Neural progenitor cell (in vitro differentiated cells): ENCODE results near the gene SWI5. TPM values are rescaled to one million over a fixed set of nuclear protein-coding genes. Genes with fewer than 3 reads are reported as not detected.

Experiments used
- DNase-seq: peaks from one replicate; pipeline ENCODE4 v3.0.0-alpha.2; 2016; ENCODE audit warnings: low spot score
- H2AFZ ChIP-seq: fragments of 200-600 bp; sonication (generic); replicated peaks from 2 replicates; pipeline ENCODE4 v1.6.1; 2016; ENCODE audit warnings: antibody characterized with exemption
- H3F3A ChIP-seq: fragments of 200-600 bp; sonication (generic); 2 replicates; pipeline ENCODE4 v1.6.1; 2016; ENCODE audit warnings: antibody characterized with exemption, low read depth
- H3K27ac ChIP-seq: fragments of 200-600 bp; sonication (generic); 2 replicates; pipeline ENCODE4 v1.5.1; 2016; ENCODE audit warnings: mild to moderate bottlenecking
- H3K27me3 ChIP-seq: fragments of 200-600 bp; sonication (generic); 2 replicates; pipeline ENCODE4 v1.6.1; 2016; ENCODE audit warnings: mild to moderate bottlenecking, moderate library complexity
- H3K36me3 ChIP-seq: fragments of 200-600 bp; sonication (generic); 2 replicates; pipeline ENCODE4 v1.5.1; 2016
- H3K4me1 ChIP-seq: fragments of 200-600 bp; sonication (generic); 2 replicates; pipeline ENCODE4 v1.6.1; 2016; ENCODE audit warnings: mixed run types
- H3K4me2 ChIP-seq: fragments of 200-600 bp; sonication (generic); 2 replicates; pipeline ENCODE4 v1.6.1; 2016
- H3K4me3 ChIP-seq: fragments of 200-600 bp; sonication (generic); 2 replicates; pipeline ENCODE4 v1.5.1; 2016
- H3K79me2 ChIP-seq: fragments of 200-600 bp; sonication (generic); 2 replicates; pipeline ENCODE4 v1.6.1; 2016; ENCODE audit warnings: low read depth
- H3K9ac ChIP-seq: fragments of 200-600 bp; sonication (generic); 2 replicates; pipeline ENCODE4 v1.6.1; 2016
- H3K9me3 ChIP-seq: fragments of 200-600 bp; sonication (generic); 2 replicates; pipeline ENCODE4 v1.5.1; 2016; ENCODE audit warnings: low read depth
- H4K20me1 ChIP-seq: fragments of 200-600 bp; sonication (generic); 2 replicates; pipeline ENCODE4 v1.6.1; 2016; ENCODE audit warnings: low read depth
- H3K27ac Mint-ChIP-seq: 3 replicates; pipeline ENCODE4 v1.8.0; 2021; ENCODE audit warnings: mixed read lengths
- H3K27me3 Mint-ChIP-seq: 2 replicates; pipeline ENCODE4 v1.8.0; 2022; ENCODE audit warnings: low read depth, mild to moderate bottlenecking, inconsistent platforms, moderate library complexity, mixed read lengths; ENCODE audit not compliant: insufficient read depth
- H3K36me3 Mint-ChIP-seq: 3 replicates; pipeline ENCODE4 v1.8.0; 2021; ENCODE audit warnings: mixed read lengths
- H3K4me1 Mint-ChIP-seq: 3 replicates; pipeline ENCODE4 v1.8.0; 2021; ENCODE audit warnings: mixed read lengths
- H3K4me3 Mint-ChIP-seq: 3 replicates; pipeline ENCODE4 v1.8.0; 2021; ENCODE audit warnings: mild to moderate bottlenecking, moderate library complexity, mixed read lengths
- H3K9me3 Mint-ChIP-seq: 3 replicates; pipeline ENCODE4 v1.8.0; 2020; ENCODE audit warnings: mixed read lengths
- CTCF ChIP-seq: fragments of 200-600 bp; sonication (generic); IDR thresholded peaks from 2 replicates; pipeline ENCODE4 v1.5.1; 2017; ENCODE audit warnings: antibody characterized with exemption, mild to moderate bottlenecking
- EZH2 ChIP-seq: fragments of 200-600 bp; sonication (generic); IDR thresholded peaks from 2 replicates; pipeline ENCODE4 v1.6.1; 2017; ENCODE audit warnings: antibody characterized with exemption, mild to moderate bottlenecking, moderate library complexity
- EZH2phosphoT487 ChIP-seq: fragments of 200-600 bp; sonication (generic); IDR thresholded peaks from 2 replicates; pipeline ENCODE4 v1.6.1; 2017; ENCODE audit warnings: antibody characterized with exemption
- total RNA-seq: library from RNA; depleted of rRNA; stranded (reverse); fragments of >200 nt; gene quantifications from 2 replicates; pipeline ENCODE4 v1.2.3, GENCODE V29; 2015; ENCODE audit warnings: low replicate concordance

SWI5 gene
- total RNA-seq, 1 donor from 2014 or later: 15.0 TPM

GRCh38 chr9:128262687-128263086 lies 13.4 kb upstream of the SWI5 start:
- Histone ChIP-seq H3K9me3 (no peaks in the 10 kb centered on the region), H3K36me3 (no peaks in the 10 kb centered on the region), H4K20me1 (no peaks in the 10 kb centered on the region), H3K4me2 (no peak overlapping the region), H3K4me3 (no peak overlapping the region), H3K27me3 (no peaks in the 10 kb centered on the region), H3K27ac (no peak overlapping the region), H3F3A (no peaks in the 10 kb centered on the region), H3K4me1 (no peaks in the 10 kb centered on the region), H2AFZ (no peak overlapping the region), H3K79me2 (no peaks in the 10 kb centered on the region), H3K9ac (no peak overlapping the region)
- no peaks in the 10 kb centered on the region for H3K9me3 Mint-ChIP-seq
- DNase-seq: no peak
- H3K4me3 Mint-ChIP-seq: no peak overlapping the region
- peaks cover 4% of the 10 kb centered on the region for H3K27me3 Mint-ChIP-seq
- H3K27ac Mint-ChIP-seq: no peak overlapping the region
- peaks cover 25% of the 10 kb centered on the region for H3K36me3 Mint-ChIP-seq
- no peaks in the 10 kb centered on the region for H3K4me1 Mint-ChIP-seq
- TF ChIP-seq EZH2phosphoT487: no peak
- TF ChIP-seq CTCF: no peak
- no peak for TF ChIP-seq EZH2

DNA sequence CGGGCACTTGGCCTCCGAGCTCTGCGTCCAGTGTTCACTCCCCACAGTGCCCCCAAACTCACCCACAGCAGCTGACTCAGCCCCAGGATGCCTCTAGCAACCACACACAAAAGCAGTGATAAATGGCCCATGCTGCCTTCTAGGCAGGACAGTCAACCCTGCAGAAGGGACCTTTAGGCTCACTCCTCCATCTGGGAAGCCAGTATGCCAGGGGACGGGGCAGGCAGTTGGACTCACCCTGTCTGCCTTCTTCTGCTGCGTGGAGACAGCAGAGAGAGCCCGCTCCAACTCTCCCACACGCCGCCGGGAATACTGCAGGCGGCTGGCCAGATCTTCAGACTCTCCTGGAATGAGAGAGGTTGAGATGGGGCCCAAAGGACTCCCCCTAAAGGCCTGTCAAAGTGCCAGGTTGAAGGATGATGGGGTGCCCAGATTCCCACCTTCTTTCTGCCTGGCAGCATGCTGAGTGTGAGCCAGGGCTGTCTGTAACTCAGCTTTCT lies 10.7 kb upstream of the SWI5 start:
- TF ChIP-seq EZH2phosphoT487 (no peak), CTCF (no peak), EZH2 (no peak)
- Histone ChIP-seq H3K27me3 (no peaks in the 10 kb centered on the region), H3K36me3 (no peaks in the 10 kb centered on the region), H3K27ac (no peak overlapping the region), H2AFZ (no peak overlapping the region), H4K20me1 (no peaks in the 10 kb centered on the region), H3F3A (no peaks in the 10 kb centered on the region), H3K4me3 (no peak overlapping the region), H3K9me3 (no peaks in the 10 kb centered on the region), H3K4me2 (no peak overlapping the region), H3K4me1 (no peaks in the 10 kb centered on the region), H3K9ac (no peak overlapping the region), H3K79me2 (no peaks in the 10 kb centered on the region)
- no peak for DNase-seq
- H3K27ac Mint-ChIP-seq: no peak overlapping the region
- H3K4me1 Mint-ChIP-seq: no peaks in the 10 kb centered on the region
- peaks cover 28% of the 10 kb centered on the region for H3K36me3 Mint-ChIP-seq
- H3K4me3 Mint-ChIP-seq: no peak overlapping the region
- H3K27me3 Mint-ChIP-seq: peaks cover 4% of the 10 kb centered on the region
- H3K9me3 Mint-ChIP-seq: no peaks in the 10 kb centered on the region

DNA sequence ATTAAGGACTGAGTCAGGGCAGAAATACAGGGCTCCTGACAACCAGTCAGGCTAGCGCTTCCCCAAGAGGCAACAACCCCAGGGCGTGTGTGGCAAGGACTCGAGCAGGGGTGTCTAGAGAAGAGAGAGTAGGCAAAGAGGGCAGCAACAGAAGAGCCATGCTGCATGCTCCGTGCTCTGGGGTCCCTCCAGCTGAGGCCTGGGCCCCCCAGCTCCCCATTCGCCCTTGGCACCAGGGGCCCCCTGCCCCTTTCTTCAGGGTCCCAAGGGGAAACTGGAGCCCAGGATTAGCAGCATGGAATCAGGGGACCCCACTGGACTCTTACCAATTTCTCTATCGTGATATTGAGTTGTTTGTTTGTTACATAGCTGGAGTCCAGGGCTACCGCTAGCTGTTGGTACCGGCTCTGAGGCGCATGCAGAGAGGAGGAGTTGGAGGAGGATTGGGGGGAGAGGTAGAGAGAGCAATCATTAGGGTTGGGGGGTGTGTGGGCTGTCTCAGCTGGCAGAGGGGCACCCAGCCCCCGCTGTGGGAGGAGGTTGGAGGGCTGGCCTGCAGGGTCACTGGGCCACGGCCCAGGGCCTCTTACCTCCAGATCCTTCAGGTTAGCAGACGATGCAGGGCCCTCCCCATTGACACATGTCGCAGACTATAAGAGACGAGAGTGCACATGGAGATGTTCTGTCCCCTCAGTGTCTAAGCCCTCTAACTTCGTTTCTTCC lies 9.0 kb upstream of the SWI5 start:
- Mint-ChIP-seq H3K36me3 (peaks cover 21% of the 10 kb centered on the region), H3K9me3 (no peaks in the 10 kb centered on the region), H3K27ac (no peak overlapping the region), H3K4me3 (no peak overlapping the region), H3K4me1 (no peaks in the 10 kb centered on the region), H3K27me3 (peaks cover 2% of the 10 kb centered on the region)
- no peak for TF ChIP-seq EZH2phosphoT487
- no peak for TF ChIP-seq EZH2
- no peak for TF ChIP-seq CTCF
- Histone ChIP-seq H3K27ac (no peak overlapping the region), H3K9me3 (no peaks in the 10 kb centered on the region), H4K20me1 (no peaks in the 10 kb centered on the region), H3K27me3 (no peaks in the 10 kb centered on the region), H3K36me3 (no peaks in the 10 kb centered on the region), H3K4me3 (no peak overlapping the region), H3K4me2 (no peak overlapping the region), H3K79me2 (no peaks in the 10 kb centered on the region), H3F3A (no peaks in the 10 kb centered on the region), H3K9ac (no peak overlapping the region), H3K4me1 (no peaks in the 10 kb centered on the region), H2AFZ (no peak overlapping the region)
- DNase-seq: no peak
